CD4-positive, alpha-beta T cell treated with Interleukin-1 beta for 1 hour (primary cell): Measurements from ENCODE around the gene PILRA.
"Not testable (repeated sequence)": the region's sequence is repeated elsewhere in the genome, so short reads cannot be mapped to it uniquely, and the experiment has no call there.

Experiments used
- DNase-seq, 2 donors: peaks; one replicate each; pipeline ENCODE4 v3.0.0-alpha.2; 2020 to 2022

Gene PILRA

GRCh38 chr7:100373261-100373831, at the start of gene PILRA:
PILRA (plus strand) TSS chr7:100373487; CDS start chr7:100373657, 170 bp downstream.
- DNase-seq = peak in 1 of 2 donors; percentile 67

- DNase-seq = not testable (repeated sequence)
These were observed 49.1 kb upstream of the PILRA start for GRCh38 chr7:100324194-100324593.

- not testable (repeated sequence) for DNase-seq
These were observed 47.6 kb upstream of the PILRA start for GRCh38 chr7:100325671-100326070.

- not testable (repeated sequence) for DNase-seq
These were observed 46.4 kb upstream of the PILRA start for GRCh38 chr7:100326914-100327313.

- DNase-seq = peak; percentile 90 to 92
These were observed 37.5 kb upstream of the PILRA start for GRCh38 chr7:100335566-100336466.

GRCh38 chr7:100338083-100338696, 35.1 kb upstream of the PILRA start:
- not testable (repeated sequence) for DNase-seq

GRCh38 chr7:100341286-100341685, 32.0 kb upstream of the PILRA start:
- DNase-seq = not testable (repeated sequence)

- DNase-seq = no peak
These were observed 30.5 kb upstream of the PILRA start for GRCh38 chr7:100342765-100343164.

GRCh38 chr7:100344124-100344559, 29.1 kb upstream of the PILRA start:
- not testable (repeated sequence) for DNase-seq

GRCh38 chr7:100344560-100345287, 28.6 kb upstream of the PILRA start:
- DNase-seq = peak; percentile 93 to 95

GRCh38 chr7:100345288-100345672, 28.0 kb upstream of the PILRA start:
- DNase-seq = peak; percentile 78

- no peak for DNase-seq
These were observed 26.4 kb upstream of the PILRA start for GRCh38 chr7:100346921-100347320.

GRCh38 chr7:100348805-100349204, 24.5 kb upstream of the PILRA start:
- DNase-seq = no peak

- DNase-seq = no peak
These were observed 23.5 kb upstream of the PILRA start for GRCh38 chr7:100349757-100350156.

- no peak for DNase-seq
These were observed 21.6 kb upstream of the PILRA start for GRCh38 chr7:100351657-100352058.

GRCh38 chr7:100352230-100352781, 21.0 kb upstream of the PILRA start:
- DNase-seq = not testable (repeated sequence)

GRCh38 chr7:100352984-100353684, 20.2 kb upstream of the PILRA start:
- DNase-seq = no peak

- peak; percentile 30 to 49 for DNase-seq
These were observed 19.5 kb upstream of the PILRA start for GRCh38 chr7:100353685-100354330.

GRCh38 chr7:100356416-100357068, 16.7 kb upstream of the PILRA start:
- no peak for DNase-seq

GRCh38 chr7:100357131-100357561, 16.1 kb upstream of the PILRA start:
- DNase-seq = no peak
